ENCODE results near the gene NBDY.

The NBDY gene

GRCh38 chrX:56786889-56787733 lies 58.1 kb downstream of the NBDY start:
- no peak for DNase-seq

GRCh38 chrX:56787734-56788152 lies 58.7 kb downstream of the NBDY start:
- DNase-seq = no peak

- DNase-seq = no peak
Measured at GRCh38 chrX:56788229-56788628, 59.2 kb downstream of the NBDY start.

GRCh38 chrX:56788717-56789122 lies 59.7 kb downstream of the NBDY start:
- DNase-seq = no peak

GRCh38 chrX:56789518-56790070 lies 60.6 kb downstream of the NBDY start:
- no peak for DNase-seq

DNA sequence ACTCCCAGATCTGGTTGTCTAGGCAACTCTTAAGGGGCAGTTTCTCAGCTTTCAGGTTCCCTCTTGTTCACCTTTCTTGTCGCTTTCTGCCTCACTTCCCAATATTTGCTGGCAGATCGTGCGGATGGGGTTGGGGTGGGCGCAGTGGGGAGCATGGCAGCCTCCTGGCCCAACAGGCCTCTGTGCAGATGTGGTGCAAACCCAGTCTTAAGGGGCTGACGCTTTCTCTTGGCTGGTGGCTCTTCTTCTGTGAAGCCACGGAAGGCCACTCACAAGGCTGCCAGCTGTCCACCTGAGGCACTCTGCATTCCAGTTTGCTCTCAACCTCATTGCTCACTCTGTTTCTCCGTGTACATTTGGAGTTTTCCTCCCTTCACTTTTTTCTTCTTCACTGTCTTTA lies 61.7 kb downstream of the NBDY start:
- DNase-seq = no peak

DNA sequence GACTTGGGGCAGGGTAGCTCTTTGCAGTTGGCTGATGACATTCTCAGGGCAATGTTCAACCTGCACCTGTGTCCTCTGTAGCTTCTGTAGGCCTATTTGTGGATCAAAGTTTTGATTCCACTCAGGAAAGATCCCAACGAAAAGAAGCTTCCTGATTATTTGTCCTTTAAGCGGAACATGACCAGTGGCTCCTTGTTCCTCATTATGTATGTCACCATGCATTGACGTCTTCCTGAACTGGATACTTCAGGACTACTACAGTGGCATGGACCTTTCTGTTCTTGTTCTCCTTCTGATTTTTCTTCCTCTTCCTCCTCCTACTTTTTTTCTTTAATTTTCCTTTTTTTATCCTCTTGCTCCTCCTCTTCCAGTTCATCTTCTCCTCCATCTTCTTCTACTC lies 62.4 kb downstream of the NBDY start:
- DNase-seq = no peak

- no peak for DNase-seq
Measured at GRCh38 chrX:56792270-56793111, 63.4 kb downstream of the NBDY start.

DNA sequence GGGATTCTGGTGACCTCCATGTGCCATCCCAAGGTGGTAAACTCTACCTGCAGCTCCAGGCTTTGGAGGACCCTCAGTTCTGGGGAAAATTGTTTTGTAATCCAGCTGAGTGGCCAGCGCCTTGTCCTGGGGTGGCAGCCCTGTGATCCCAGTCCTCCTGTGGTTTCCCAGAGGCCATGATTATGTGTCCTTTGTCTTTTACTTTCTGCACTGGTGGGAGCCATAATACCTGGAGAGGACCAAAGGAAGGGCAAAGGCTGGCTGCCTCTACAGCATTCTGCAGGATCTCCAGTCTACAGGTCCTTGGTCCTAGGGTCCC lies 64.0 kb downstream of the NBDY start:
- DNase-seq = no peak

- no peak for DNase-seq
Measured at GRCh38 chrX:56793521-56794320, 64.7 kb downstream of the NBDY start.

- DNase-seq = no peak
Measured at GRCh38 chrX:56794404-56795230, 65.6 kb downstream of the NBDY start.

DNA sequence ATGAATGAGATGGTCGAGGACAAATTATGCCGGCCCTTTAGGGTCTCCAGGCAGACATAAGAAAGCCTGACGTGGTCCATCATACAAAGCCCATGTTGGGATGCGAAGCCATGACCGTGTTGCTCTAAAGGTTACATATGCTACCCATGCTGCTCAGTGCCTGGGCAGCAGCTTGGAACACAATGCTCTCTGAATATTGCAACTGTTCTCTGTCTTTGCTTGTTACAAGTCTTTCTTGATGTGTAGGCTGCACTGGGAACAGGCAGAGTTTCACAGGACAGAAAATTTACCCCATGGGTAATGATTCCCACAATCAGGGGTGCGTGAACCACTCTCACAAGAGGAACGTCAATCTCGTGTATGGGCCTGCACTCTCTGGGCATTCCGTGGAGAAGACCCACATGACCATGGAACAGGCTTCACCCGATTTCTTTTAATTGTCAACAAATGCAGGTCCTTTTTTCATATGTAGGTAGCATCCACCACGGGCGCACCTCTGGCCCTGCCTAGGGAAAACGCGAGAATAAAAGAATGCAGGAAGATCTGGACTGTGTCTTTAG lies 66.3 kb downstream of the NBDY start:
- no peak for DNase-seq

GRCh38 chrX:56796641-56797395 lies 67.8 kb downstream of the NBDY start:
- DNase-seq = no peak

DNA sequence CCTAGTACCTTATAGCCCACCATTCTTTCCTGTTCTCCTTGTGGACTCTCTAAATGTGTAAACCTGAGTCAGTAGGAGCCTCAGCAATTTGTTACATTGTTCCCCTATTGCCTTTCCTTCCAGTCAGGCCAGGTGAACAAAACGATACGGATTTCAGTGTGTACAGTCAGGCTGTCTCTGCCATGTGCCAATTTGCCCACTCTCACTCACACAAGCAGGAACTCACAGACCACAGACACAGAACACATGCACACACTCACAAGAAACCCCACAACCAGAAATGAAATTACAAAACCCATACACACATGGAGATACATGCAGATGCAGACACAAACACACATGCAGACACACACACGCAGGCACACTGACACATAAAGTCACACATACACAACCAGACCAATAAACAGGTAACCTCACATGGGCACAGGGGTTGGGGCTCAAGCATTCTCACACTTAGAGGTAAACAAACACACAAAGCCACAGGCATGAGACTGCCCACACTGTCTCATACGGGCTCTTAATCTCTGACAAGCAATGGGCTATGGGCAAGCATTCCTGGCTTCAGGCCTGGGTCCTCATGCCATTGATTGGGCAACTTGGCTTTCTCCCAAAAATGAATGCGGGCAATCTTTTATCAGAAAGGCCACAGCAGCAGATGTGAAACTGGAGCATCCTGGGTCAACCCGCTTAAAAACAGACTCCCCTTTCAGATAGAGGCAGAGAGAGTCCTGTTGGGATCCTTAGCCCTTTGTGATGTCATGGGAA lies 68.7 kb downstream of the NBDY start:
- no peak for DNase-seq

DNA sequence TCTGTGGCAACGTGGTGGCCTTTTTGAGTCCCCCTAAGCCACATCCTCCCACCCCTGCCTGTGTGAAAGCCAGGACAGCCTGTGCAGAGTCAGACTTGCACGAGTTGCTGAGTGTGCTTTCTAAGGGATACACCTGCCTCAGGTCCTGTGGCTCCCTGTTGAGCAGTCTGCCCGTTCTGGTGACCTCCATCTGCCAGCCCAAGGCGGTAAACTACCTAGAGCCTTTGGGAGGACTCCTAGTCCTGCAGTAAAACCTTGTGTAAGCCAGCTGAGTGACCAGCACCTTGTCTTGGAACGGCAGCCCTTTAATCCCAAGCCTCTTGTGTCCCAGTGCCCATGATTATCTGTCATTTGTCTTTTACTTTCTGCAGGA lies 69.3 kb downstream of the NBDY start:
- DNase-seq = no peak

DNA sequence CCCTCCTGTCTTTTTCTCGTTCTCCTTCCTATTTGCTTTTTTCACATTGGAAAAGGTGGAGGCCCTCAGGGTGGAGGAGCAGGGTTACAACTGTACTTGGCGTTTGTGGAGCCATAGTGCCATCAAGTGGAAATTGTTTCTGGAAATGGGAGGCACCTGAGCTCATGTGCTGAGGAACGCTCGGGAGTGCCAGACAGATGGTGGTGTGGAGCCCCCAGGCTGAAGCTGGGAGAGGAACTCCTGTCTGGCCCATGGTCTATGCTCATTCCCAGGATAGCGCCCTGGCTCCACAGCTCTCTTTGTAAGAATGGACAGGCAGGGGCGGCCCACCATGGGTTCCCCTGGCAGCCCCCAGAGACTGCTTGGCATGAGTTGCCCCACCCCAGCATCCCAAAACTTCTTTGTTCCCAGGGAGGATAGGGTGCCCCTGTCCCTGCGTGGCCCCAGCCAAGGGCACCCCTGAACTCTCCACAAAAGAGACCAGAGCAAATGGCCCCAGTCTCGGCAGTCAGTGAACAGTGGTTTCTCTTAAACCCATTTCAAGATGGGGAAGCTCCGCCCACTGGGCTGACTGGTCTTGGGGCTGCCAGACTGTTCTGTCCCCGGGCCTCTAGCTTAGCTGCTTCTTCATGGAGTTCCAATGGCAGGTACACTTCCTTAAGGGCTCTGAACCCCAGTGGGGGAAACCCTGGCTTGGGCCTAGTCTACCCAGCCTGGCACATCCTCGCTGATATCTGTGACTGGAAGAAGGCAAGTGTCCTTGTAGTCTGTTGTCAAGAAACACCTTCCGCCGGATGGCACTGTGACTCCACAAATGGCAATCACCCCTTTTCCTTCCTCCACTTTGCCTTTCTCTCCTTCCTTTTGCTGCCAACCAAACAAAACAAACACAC lies 70.1 kb downstream of the NBDY start:
- DNase-seq = no peak

DNA sequence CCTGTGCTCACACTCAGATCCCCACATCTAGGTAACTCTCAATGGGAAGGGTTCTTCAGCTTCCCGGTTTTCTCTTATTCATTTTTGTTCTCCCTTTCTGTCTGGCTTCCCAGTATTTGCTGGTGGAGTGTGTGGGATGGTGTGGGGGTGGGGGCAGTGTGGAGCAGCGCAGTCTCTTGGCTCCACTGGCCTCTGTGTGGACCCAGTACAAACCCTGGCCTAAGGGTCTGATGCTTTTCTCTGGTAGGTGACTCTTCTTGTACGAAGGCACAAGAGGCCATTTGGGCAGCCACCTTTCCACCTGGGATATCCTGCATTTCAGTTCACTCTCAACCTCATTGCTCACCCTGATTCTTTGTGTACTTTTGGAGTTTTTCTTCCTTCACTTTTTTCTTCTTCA lies 71.3 kb downstream of the NBDY start:
- no peak for DNase-seq

DNA sequence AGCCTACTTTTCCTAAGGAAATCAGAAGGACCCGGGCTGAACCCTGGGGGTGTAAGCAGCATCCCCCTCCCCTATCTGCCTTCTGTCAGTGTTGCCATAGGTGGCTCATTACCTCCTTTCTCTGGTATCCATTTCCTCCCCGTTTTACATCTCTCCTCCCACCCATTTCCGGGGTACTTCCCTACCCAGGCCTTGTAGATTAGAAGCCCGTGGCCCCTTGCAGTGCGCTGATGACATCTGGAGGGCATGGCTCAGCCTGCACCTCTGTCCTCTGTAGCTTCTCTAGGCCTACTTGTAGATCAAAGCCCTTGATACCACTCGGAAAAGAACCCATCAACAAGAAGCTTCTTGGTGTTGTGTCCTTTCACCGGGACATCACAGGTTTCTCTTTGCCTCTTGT lies 71.8 kb downstream of the NBDY start:
- no peak for DNase-seq

- DNase-seq = no peak
Measured at GRCh38 chrX:56802428-56802827, 73.4 kb downstream of the NBDY start.
